GM12892 (cell line): Measurements from ENCODE around the gene SDHAF2.

Experiments
- POLR2A ChIP-seq: IDR thresholded peaks from 2 replicates; pipeline ENCODE4 v1.6.1; 2011; ENCODE audit warnings: low read depth, low read length, control low read depth
- POLR2AphosphoS5 ChIP-seq: IDR thresholded peaks from 2 replicates; pipeline ENCODE4 v1.6.1; 2011; ENCODE audit warnings: low read depth, low read length, control low read depth

DNA sequence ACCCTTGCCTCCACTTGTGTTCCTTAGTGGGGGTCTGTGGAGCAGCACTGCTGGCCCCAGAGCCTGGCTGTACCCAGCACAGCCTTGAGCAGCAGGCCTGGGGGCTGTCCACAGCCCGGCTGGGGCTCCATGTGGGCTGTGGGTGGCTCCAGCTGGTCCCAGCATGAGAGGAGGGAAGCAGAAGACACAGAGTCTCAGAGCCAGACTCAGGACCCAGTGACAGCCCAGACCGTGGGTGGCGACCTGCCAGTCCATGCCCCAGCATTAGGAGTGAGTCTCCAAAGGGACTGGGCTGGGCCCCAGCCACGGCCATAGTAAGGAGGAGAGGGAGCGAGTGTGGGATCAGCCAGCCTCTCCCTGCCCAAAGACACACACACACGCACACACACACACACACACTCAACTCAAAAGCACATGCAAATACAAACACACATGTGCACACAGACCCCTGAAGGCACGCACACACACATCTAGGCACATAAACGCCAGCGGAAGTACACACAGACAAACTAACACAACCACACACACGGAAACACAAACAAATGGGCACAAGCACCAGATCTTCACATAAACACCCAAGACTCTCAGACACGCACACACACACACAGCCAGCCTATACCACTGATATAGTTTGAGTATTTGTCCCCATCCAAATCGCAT, 61.9 kb downstream of the SDHAF2 start:
- no peak for TF ChIP-seq POLR2A
- TF ChIP-seq POLR2AphosphoS5, result no peak
